ENCODE measurements around the gene PWWP3B.

DNA sequence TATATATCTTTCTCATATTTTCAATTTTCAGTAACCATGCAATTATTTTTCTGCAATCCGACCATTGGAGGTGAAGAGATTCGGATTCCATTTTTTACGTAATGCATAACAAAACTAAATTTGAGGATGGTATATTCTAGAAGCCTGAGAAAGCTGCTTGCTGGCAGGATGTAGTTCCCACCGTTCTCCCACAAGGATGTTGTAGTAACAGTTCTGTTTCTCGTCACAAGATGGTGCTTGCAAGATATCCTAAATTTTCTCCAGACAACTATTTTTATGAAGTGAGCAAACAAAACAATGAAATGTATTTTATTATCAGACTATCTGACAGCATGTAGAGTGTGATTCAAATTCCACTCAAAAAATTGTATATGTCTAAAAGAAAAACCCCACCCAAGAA, 10.7 kb downstream of the PWWP3B start:
- TF ChIP-seq EZH2 (IDR thresholded peaks at IDR 0.05) = no peak
- no peak for TF ChIP-seq POLR2AphosphoS5 (IDR thresholded peaks at IDR 0.05; ENCODE audit: borderline replicate concordance, low read depth, low read length)
- TF ChIP-seq FOXP2 (optimal IDR thresholded peaks at IDR 0.05; ENCODE audit: control extremely low read depth, extremely low read length, insufficient read depth) = no peak
